Measurements from ENCODE around the gene PGAP1. TPM values are rescaled to one million over a fixed set of nuclear protein-coding genes. Genes with fewer than 3 reads are reported as not detected.

PGAP1 gene
- total RNA-seq, 5 donors from 2014 or later (not counting 1 experiment from before 2014, with no cell fraction given) = 10.8 to 17.4 (median 13.9) TPM

DNA sequence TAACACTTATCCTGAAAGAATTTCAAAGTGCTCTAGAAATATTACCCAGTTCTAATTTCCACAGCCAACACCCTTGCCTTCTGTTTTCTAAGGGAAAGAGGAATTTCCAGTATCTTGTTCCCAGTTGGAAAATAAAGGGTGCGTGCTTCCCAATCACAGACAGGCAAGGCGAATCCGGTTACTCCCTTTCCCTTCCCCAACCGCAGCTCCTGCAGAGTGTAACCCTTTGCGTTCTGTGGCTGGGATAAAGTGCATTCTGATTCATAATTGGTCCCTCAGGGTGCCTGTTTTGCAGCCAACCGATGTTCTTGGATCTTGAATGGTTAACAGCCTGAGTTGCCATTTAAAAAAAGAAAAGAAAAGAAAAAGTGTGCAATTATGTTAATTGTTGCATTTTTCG is 40.6 kb upstream of the PGAP1 start:
- H3K27ac Mint-ChIP-seq = no peak overlapping the region
- no peaks in the 10 kb centered on the region for H3K4me1 ChIP-seq (ENCODE audit: control insufficient read depth in 1 of 2, extremely low read depth in 1 of 2, insufficient read depth in 2 of 2, low read length in 2 of 2)
- ChIA-PET POLR2A (no interaction called here), CTCF (no interaction called here)
- H3K27ac ChIP-seq (ENCODE audit: low read length) = no peak overlapping the region
- H3K9me3 ChIP-seq = no peaks in the 10 kb centered on the region
- no CpG with 5 or more reads among the region's 7 CpGs for WGBS (ENCODE audit: insufficient coverage)
- DNase-seq = no peak
- no peaks in the 10 kb centered on the region for H3K27me3 ChIP-seq (replicated peaks in 1 of 2; ENCODE audit: control insufficient read depth in 2 of 2, extremely low read depth in 1 of 2, insufficient read depth in 2 of 2, low read length in 1 of 2)
- H3K4me3 Mint-ChIP-seq = no peak overlapping the region
- no peaks in the 10 kb centered on the region for H3K36me3 ChIP-seq (ENCODE audit: control insufficient read depth in 2 of 2, extremely low read depth in 1 of 2, insufficient read depth in 1 of 2, low read length in 1 of 2)
- peaks cover 0 to 3% (median 0%) of the 10 kb centered on the region in 3 donors for H3K9me3 Mint-ChIP-seq
- H3K4me3 ChIP-seq (ENCODE audit: control insufficient read depth in 1 of 2, extremely low read depth in 1 of 2, low read length in 1 of 2) = no peak overlapping the region
- peaks cover 0 to 12% (median 5%) of the 10 kb centered on the region in 3 donors for H3K4me1 Mint-ChIP-seq
- no peaks in the 10 kb centered on the region for H3K27me3 Mint-ChIP-seq
- no peak for ATAC-seq (replicated peaks in 1 of 4)
- H3K36me3 Mint-ChIP-seq = peaks cover 17% of the 10 kb centered on the region

DNA sequence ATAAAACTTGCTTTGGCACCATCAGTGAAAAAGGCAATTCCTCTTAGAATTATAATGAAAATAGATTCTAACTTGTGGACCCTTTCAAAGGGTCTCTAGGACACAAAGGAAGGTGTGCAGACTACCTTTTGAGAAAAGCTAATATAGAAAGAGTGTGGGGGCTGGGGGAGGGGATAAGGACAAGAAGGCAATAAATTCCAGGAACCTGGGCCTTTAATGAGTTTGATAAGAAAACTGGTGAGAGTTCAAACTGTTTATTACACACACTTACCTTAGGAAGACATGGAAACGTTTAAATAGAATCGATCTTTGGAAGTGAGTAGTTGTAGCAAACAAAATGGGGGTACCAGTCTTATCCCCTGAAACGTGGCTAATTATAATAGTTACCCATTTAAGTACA is 39.6 kb upstream of the PGAP1 start:
- peaks cover 0 to 3% (median 0%) of the 10 kb centered on the region in 3 donors for H3K9me3 Mint-ChIP-seq
- Histone ChIP-seq H3K36me3 (ENCODE audit: control insufficient read depth in 2 of 2, extremely low read depth in 1 of 2, insufficient read depth in 1 of 2, low read length in 1 of 2) (no peaks in the 10 kb centered on the region), H3K4me3 (ENCODE audit: control insufficient read depth in 1 of 2, extremely low read depth in 1 of 2, low read length in 1 of 2) (no peak overlapping the region), H3K9me3 (no peaks in the 10 kb centered on the region), H3K4me1 (ENCODE audit: control insufficient read depth in 1 of 2, extremely low read depth in 1 of 2, insufficient read depth in 2 of 2, low read length in 2 of 2) (no peaks in the 10 kb centered on the region), H3K27me3 (replicated peaks in 1 of 2; ENCODE audit: control insufficient read depth in 2 of 2, extremely low read depth in 1 of 2, insufficient read depth in 2 of 2, low read length in 1 of 2) (no peaks in the 10 kb centered on the region), H3K27ac (ENCODE audit: low read length) (no peak overlapping the region)
- CTCF ChIA-PET = no interaction called here
- H3K4me3 Mint-ChIP-seq = no peak overlapping the region
- no CpG with 5 or more reads among the region's 3 CpGs for WGBS (ENCODE audit: insufficient coverage)
- no peaks in the 10 kb centered on the region for H3K27me3 Mint-ChIP-seq
- POLR2A ChIA-PET = no interaction called here
- H3K36me3 Mint-ChIP-seq = peaks cover 17% of the 10 kb centered on the region
- peaks cover 5 to 16% (median 6%) of the 10 kb centered on the region in 3 donors for H3K4me1 Mint-ChIP-seq
- DNase-seq (no peak), ATAC-seq (replicated peaks in 1 of 4) (no peak)
- no peak overlapping the region for H3K27ac Mint-ChIP-seq

DNA sequence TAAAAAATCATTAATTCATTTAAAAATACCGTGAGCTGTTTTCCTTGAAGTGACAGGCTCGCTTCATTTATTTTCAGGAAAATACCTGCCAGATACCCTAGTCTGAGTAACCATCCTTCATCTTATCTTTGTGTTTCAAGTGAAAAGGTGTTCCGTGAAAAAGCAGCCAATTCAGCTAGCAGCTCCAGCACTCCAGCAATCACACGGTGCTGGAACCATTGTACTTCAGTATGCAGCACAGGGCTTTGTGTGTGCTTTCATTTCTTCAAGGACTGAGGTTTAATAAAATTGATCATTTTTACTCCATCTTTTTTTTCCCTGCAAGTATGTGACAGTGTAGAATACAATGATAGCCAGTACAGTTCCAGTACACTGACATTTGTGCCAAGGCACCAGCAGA is 39.1 kb upstream of the PGAP1 start:
- no CpG with 5 or more reads among the region's 4 CpGs for WGBS (ENCODE audit: insufficient coverage)
- peaks cover 0 to 3% (median 0%) of the 10 kb centered on the region in 3 donors for H3K9me3 Mint-ChIP-seq
- no peak overlapping the region for H3K27ac ChIP-seq (ENCODE audit: low read length)
- H3K27me3 Mint-ChIP-seq = no peaks in the 10 kb centered on the region
- no peaks in the 10 kb centered on the region for H3K27me3 ChIP-seq (replicated peaks in 1 of 2; ENCODE audit: control insufficient read depth in 2 of 2, extremely low read depth in 1 of 2, insufficient read depth in 2 of 2, low read length in 1 of 2)
- no peak overlapping the region for H3K4me3 ChIP-seq (ENCODE audit: control insufficient read depth in 1 of 2, extremely low read depth in 1 of 2, low read length in 1 of 2)
- no peak for DNase-seq
- ChIA-PET POLR2A (interaction anchor here in 1 of 2 donors (0.6 kb wide), 1 partner anchor 1924 kb away, joined by 3 read pairs; no protein-coding TSS in a partner anchor), CTCF (no interaction called here)
- H3K4me3 Mint-ChIP-seq = no peak overlapping the region
- ATAC-seq (replicated peaks in 1 of 4) = no peak
- peaks cover 17% of the 10 kb centered on the region for H3K36me3 Mint-ChIP-seq
- H3K36me3 ChIP-seq (ENCODE audit: control insufficient read depth in 2 of 2, extremely low read depth in 1 of 2, insufficient read depth in 1 of 2, low read length in 1 of 2) = no peaks in the 10 kb centered on the region
- no peak overlapping the region for H3K27ac Mint-ChIP-seq
- no peaks in the 10 kb centered on the region for H3K9me3 ChIP-seq
- peaks cover 5 to 16% (median 6%) of the 10 kb centered on the region in 3 donors for H3K4me1 Mint-ChIP-seq
- H3K4me1 ChIP-seq (ENCODE audit: control insufficient read depth in 1 of 2, extremely low read depth in 1 of 2, insufficient read depth in 2 of 2, low read length in 2 of 2) = no peaks in the 10 kb centered on the region

DNA sequence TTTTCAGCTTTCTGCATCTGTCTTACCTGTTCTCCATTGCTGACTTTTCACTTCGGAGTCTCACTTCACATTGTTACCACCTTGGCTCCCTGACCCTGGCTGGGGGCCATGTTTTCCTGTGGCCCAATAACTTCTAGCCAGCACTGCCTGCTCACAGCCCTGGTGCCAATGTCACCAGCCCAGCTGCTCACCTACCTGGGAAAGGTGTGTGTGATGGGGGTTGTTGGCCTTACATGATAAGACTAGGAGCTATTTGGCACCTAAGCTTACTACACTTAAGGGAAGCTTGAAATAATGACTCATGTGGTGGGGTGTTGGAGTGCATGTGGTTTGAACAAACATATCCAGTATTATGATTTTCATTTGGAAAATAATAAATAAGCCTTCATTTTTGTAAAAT is 37.5 kb upstream of the PGAP1 start:
- Mint-ChIP-seq H3K27ac (no peak overlapping the region), H3K27me3 (no peaks in the 10 kb centered on the region), H3K4me1 (peaks cover 5 to 16% (median 6%) of the 10 kb centered on the region in 3 donors), H3K9me3 (peaks cover 0 to 3% (median 0%) of the 10 kb centered on the region in 3 donors), H3K4me3 (no peak overlapping the region), H3K36me3 (peaks cover 17% of the 10 kb centered on the region)
- ChIA-PET POLR2A (no interaction called here), CTCF (no interaction called here)
- no peaks in the 10 kb centered on the region for H3K36me3 ChIP-seq (ENCODE audit: control insufficient read depth in 2 of 2, extremely low read depth in 1 of 2, insufficient read depth in 1 of 2, low read length in 1 of 2)
- no peak for DNase-seq
- no peak for ATAC-seq (replicated peaks in 1 of 4)
- no peak overlapping the region for H3K4me3 ChIP-seq (ENCODE audit: control insufficient read depth in 1 of 2, extremely low read depth in 1 of 2, low read length in 1 of 2)
- H3K4me1 ChIP-seq (ENCODE audit: control insufficient read depth in 1 of 2, extremely low read depth in 1 of 2, insufficient read depth in 2 of 2, low read length in 2 of 2) = no peaks in the 10 kb centered on the region
- H3K27ac ChIP-seq (ENCODE audit: low read length) = no peak overlapping the region
- WGBS (ENCODE audit: insufficient coverage) = 100% methylated on average over 1 of the region's 1 CpG
- no peaks in the 10 kb centered on the region for H3K9me3 ChIP-seq
- H3K27me3 ChIP-seq (replicated peaks in 1 of 2; ENCODE audit: control insufficient read depth in 2 of 2, extremely low read depth in 1 of 2, insufficient read depth in 2 of 2, low read length in 1 of 2) = no peaks in the 10 kb centered on the region

DNA sequence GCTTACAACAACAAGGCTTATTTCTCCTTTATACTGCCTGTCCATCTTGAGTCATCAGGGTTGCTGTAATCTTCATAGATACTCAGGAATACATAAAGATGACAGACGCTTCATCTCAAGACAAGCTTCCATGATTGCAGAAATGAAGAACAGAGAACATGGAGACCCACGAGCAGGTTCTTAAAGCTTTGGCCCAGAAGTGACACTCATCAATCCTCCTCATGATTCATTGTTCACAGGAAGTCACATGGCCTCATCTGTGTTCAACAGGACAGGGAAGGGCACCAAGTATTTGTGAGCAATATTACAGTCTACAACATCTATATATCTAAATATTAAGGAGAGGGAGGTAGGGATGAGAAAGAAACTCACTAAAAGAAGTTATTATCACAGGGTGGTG is 36.5 kb upstream of the PGAP1 start:
- POLR2A ChIA-PET = interaction anchor here (0.5 to 0.6 kb wide), 2 partner anchors 9 to 196 kb away, joined by 3 to 6 read pairs; no protein-coding TSS in a partner anchor
- Mint-ChIP-seq H3K36me3 (peaks cover 11% of the 10 kb centered on the region), H3K9me3 (peaks cover 0 to 3% (median 0%) of the 10 kb centered on the region in 3 donors), H3K27ac (no peak overlapping the region), H3K4me3 (no peak overlapping the region), H3K4me1 (peaks cover 5 to 16% (median 6%) of the 10 kb centered on the region in 3 donors), H3K27me3 (no peaks in the 10 kb centered on the region)
- H3K27me3 ChIP-seq (replicated peaks in 1 of 2; ENCODE audit: control insufficient read depth in 2 of 2, extremely low read depth in 1 of 2, insufficient read depth in 2 of 2, low read length in 1 of 2) = no peaks in the 10 kb centered on the region
- H3K4me3 ChIP-seq (ENCODE audit: control insufficient read depth in 1 of 2, extremely low read depth in 1 of 2, low read length in 1 of 2) = no peak overlapping the region
- H3K9me3 ChIP-seq = no peaks in the 10 kb centered on the region
- no peaks in the 10 kb centered on the region for H3K4me1 ChIP-seq (ENCODE audit: control insufficient read depth in 1 of 2, extremely low read depth in 1 of 2, insufficient read depth in 2 of 2, low read length in 2 of 2)
- DNase-seq (no peak), ATAC-seq (replicated peaks in 1 of 4) (peak in 1 of 4 experiments; percentile 74)
- CTCF ChIA-PET = no interaction called here
- H3K36me3 ChIP-seq (ENCODE audit: control insufficient read depth in 2 of 2, extremely low read depth in 1 of 2, insufficient read depth in 1 of 2, low read length in 1 of 2) = no peaks in the 10 kb centered on the region
- 40% methylated on average over 1 of the region's 2 CpGs for WGBS (ENCODE audit: insufficient coverage)
- no peak overlapping the region for H3K27ac ChIP-seq (ENCODE audit: low read length)

DNA sequence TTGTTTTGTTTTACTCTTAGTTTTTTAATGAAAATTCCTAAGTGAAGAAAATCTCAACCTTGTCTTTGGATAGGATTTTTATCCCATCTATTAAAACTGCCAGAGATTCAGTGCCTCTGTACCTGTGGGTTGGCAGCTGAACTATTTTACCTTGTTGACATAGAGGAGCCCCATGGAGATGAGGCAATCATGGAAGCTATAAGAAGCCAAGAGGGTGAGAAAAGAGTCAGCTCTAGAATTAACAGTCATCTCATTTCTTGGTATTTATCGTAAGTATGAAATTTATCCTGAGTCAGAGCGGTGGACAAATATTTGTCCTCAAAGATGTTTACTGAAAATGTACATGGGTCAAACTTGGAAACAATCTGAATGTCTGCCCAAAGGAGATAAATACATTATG is 35.8 kb upstream of the PGAP1 start:
- no peaks in the 10 kb centered on the region for H3K9me3 Mint-ChIP-seq
- peaks cover 11% of the 10 kb centered on the region for H3K36me3 Mint-ChIP-seq
- Histone ChIP-seq H3K27me3 (replicated peaks in 1 of 2; ENCODE audit: control insufficient read depth in 2 of 2, extremely low read depth in 1 of 2, insufficient read depth in 2 of 2, low read length in 1 of 2) (no peaks in the 10 kb centered on the region), H3K4me3 (ENCODE audit: control insufficient read depth in 1 of 2, extremely low read depth in 1 of 2, low read length in 1 of 2) (no peak overlapping the region), H3K27ac (ENCODE audit: low read length) (no peak overlapping the region), H3K9me3 (no peaks in the 10 kb centered on the region), H3K4me1 (ENCODE audit: control insufficient read depth in 1 of 2, extremely low read depth in 1 of 2, insufficient read depth in 2 of 2, low read length in 2 of 2) (no peaks in the 10 kb centered on the region), H3K36me3 (ENCODE audit: control insufficient read depth in 2 of 2, extremely low read depth in 1 of 2, insufficient read depth in 1 of 2, low read length in 1 of 2) (no peaks in the 10 kb centered on the region)
- peaks cover 5 to 16% (median 6%) of the 10 kb centered on the region in 3 donors for H3K4me1 Mint-ChIP-seq
- no peak for ATAC-seq (replicated peaks in 1 of 4)
- DNase-seq = no peak
- no peak overlapping the region for H3K4me3 Mint-ChIP-seq
- 20% methylated on average over 1 of the region's 2 CpGs for WGBS (ENCODE audit: insufficient coverage)
- ChIA-PET CTCF (no interaction called here), POLR2A (no interaction called here)
- no peak overlapping the region for H3K27ac Mint-ChIP-seq
- H3K27me3 Mint-ChIP-seq = no peaks in the 10 kb centered on the region

DNA sequence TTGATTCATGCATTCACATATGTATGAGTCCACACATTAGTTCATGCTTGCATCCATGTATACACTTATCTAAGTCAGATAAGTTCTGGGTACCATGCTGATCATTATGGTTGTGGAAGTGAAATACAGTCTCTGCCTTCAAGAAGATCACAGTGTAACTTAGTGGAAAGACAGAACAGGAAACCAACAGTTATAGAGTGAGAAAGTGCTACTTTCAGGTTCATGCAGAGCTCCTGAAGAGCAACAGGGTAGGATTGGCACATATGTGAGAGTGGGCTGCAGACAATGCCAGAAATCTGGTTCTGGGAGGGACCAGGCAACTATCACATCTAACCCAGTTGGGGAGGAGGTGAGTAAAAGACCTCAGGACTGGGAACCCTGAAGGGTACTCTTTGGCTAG is 35.4 kb upstream of the PGAP1 start:
- no peak overlapping the region for H3K27ac Mint-ChIP-seq
- Histone ChIP-seq H3K4me3 (ENCODE audit: control insufficient read depth in 1 of 2, extremely low read depth in 1 of 2, low read length in 1 of 2) (no peak overlapping the region), H3K27ac (ENCODE audit: low read length) (no peak overlapping the region), H3K36me3 (ENCODE audit: control insufficient read depth in 2 of 2, extremely low read depth in 1 of 2, insufficient read depth in 1 of 2, low read length in 1 of 2) (no peaks in the 10 kb centered on the region), H3K27me3 (replicated peaks in 1 of 2; ENCODE audit: control insufficient read depth in 2 of 2, extremely low read depth in 1 of 2, insufficient read depth in 2 of 2, low read length in 1 of 2) (no peaks in the 10 kb centered on the region), H3K4me1 (ENCODE audit: control insufficient read depth in 1 of 2, extremely low read depth in 1 of 2, insufficient read depth in 2 of 2, low read length in 2 of 2) (no peaks in the 10 kb centered on the region), H3K9me3 (no peaks in the 10 kb centered on the region)
- no peaks in the 10 kb centered on the region for H3K9me3 Mint-ChIP-seq
- peaks cover 11% of the 10 kb centered on the region for H3K36me3 Mint-ChIP-seq
- H3K4me1 Mint-ChIP-seq = peaks cover 5 to 16% (median 6%) of the 10 kb centered on the region in 3 donors
- ChIA-PET CTCF (no interaction called here), POLR2A (no interaction called here)
- no peak overlapping the region for H3K4me3 Mint-ChIP-seq
- H3K27me3 Mint-ChIP-seq = no peaks in the 10 kb centered on the region
- DNase-seq (no peak), ATAC-seq (replicated peaks in 1 of 4) (no peak)
